Duodenal mucosa (tissue), 2 donors: ENCODE data around the gene ESRP2.
A peak's percentile ranks its signal among the peaks of the same experiment; 100 is the strongest.

Source experiments
- H3K27ac ChIP-seq: one replicate; pipeline ENCODE4 v1.7.0; 2013; ENCODE audit warnings: low read depth, low read length
- H3K27me3 ChIP-seq, 2 donors: one replicate each; pipeline ENCODE4 v1.7.0; 2013; ENCODE audit warnings: low read length in 2 of 2, control low read depth in 1 of 2; ENCODE audit not compliant: insufficient read depth in 2 of 2, control insufficient read depth in 1 of 2
- H3K36me3 ChIP-seq, 2 donors: one replicate each; pipeline ENCODE4 v1.7.0; 2013; ENCODE audit warnings: low read length in 2 of 2, control low read depth in 1 of 2; ENCODE audit not compliant: insufficient read depth in 2 of 2, control insufficient read depth in 1 of 2
- H3K4me1 ChIP-seq, 2 donors: one replicate each; pipeline ENCODE4 v1.7.0; 2013; ENCODE audit warnings: low read length in 2 of 2, control low read depth in 1 of 2; ENCODE audit not compliant: insufficient read depth in 2 of 2, control insufficient read depth in 1 of 2
- H3K4me3 ChIP-seq, 2 donors: one replicate each; pipeline ENCODE4 v1.7.0; 2013; ENCODE audit warnings: low read length in 2 of 2, low read depth in 1 of 2
- H3K9ac ChIP-seq, 2 donors: one replicate each; pipeline ENCODE4 v1.7.0; 2013; ENCODE audit warnings: low read length in 2 of 2, low read depth in 1 of 2
- H3K9me3 ChIP-seq, 2 donors: one replicate each; pipeline ENCODE4 v1.7.0; 2013; ENCODE audit warnings: low read length in 2 of 2, control low read depth in 1 of 2; ENCODE audit not compliant: control insufficient read depth in 1 of 2

Gene ESRP2

GRCh38 chr16:68235887-68236136, at the start of gene ESRP2:
ESRP2 (minus strand) TSS chr16:68236127; CDS start chr16:68236045, 82 bp downstream.
- no peaks in the 10 kb centered on the region for H3K9me3 ChIP-seq
- H3K9ac ChIP-seq, result peak within 1 kb of the TSS; percentile 85 to 98
- peaks cover 24 to 35% of the 10 kb centered on the region in 2 donors for H3K4me1 ChIP-seq
- H3K4me3 ChIP-seq, result peak within 1 kb of the TSS; percentile 79 to 80
- H3K36me3 ChIP-seq, result peaks cover 9 to 25% of the 10 kb centered on the region in 2 donors
- H3K27ac ChIP-seq, result peak within 1 kb of the TSS; percentile 90
- H3K27me3 ChIP-seq, result no peaks in the 10 kb centered on the region

- H3K36me3 ChIP-seq, result peaks cover 11 to 30% of the 10 kb centered on the region in 2 donors
- no peaks in the 10 kb centered on the region for H3K9me3 ChIP-seq
- H3K4me1 ChIP-seq, result peaks cover 12 to 42% of the 10 kb centered on the region in 2 donors
- H3K27ac ChIP-seq, result no peak overlapping the region
- no peak overlapping the region for H3K4me3 ChIP-seq
- no peak overlapping the region for H3K9ac ChIP-seq
- no peaks in the 10 kb centered on the region for H3K27me3 ChIP-seq
Observed at GRCh38 chr16:68285683-68286082, 49.8 kb upstream of the ESRP2 start.

DNA sequence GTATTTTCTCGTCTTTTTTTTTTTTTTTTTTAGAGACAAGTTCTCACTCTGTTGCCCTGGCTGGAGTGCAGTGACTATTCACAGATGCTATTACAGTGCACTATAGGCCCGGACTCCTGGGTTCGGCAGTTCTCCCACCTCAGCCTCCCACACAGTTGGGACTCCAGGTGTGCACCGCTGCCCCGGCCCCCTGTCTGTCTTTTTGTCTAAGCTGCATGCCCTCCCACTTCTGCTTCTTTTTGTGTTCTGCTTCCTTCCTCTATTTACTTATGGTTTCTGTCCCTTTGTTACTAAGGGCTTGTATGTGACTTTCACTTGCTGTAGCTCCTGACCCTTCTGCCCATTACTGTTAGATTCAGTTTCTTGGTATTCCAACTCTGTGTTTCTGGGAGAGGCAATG, 48.9 kb upstream of the ESRP2 start:
- no peak overlapping the region for H3K4me3 ChIP-seq
- H3K27me3 ChIP-seq, result no peaks in the 10 kb centered on the region
- no peaks in the 10 kb centered on the region for H3K9me3 ChIP-seq
- peaks cover 11 to 29% of the 10 kb centered on the region in 2 donors for H3K36me3 ChIP-seq
- peaks cover 12 to 42% of the 10 kb centered on the region in 2 donors for H3K4me1 ChIP-seq
- H3K27ac ChIP-seq, result no peak overlapping the region
- H3K9ac ChIP-seq, result no peak overlapping the region

DNA sequence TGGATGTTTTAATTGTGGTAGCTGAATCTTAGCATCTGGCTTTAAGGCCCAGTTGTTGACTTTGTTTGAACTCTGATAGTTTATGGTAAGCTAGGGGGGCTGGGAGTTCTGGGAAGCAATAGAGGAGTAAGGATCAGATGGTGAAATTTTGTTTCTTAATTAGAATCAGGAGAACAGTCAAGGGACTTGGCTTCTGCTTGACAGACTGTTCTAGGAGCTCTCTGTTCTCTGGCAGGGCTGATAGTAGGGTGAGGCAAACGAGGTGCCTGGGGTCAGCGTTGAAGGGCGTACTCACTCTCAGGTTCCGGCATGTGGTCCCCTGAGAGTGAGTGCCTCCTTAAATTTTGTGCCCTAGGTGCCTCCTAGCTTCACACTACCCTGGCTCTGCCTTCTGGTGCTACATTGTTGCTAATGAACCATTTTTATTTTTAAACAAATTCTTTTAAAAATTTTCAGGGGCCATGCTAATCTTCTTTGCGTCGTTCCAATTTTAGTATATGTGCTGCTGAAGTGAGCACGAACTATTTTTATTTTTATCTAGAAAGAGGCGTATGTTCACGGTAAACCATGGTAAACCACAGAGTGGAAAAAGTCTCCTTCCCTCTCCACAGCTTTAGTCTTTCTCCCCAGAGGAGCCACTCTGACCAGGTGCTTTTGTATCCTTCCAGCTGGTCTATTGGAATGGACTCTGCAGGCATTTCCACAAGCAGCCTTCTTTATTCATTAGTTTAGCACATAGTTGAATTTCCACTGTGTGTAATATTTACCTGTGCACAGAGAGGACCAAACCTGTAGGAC, 48.1 kb upstream of the ESRP2 start:
- Histone ChIP-seq H3K27ac (no peak overlapping the region), H3K36me3 (peaks cover 11 to 32% of the 10 kb centered on the region in 2 donors), H3K4me1 (peaks cover 12 to 42% of the 10 kb centered on the region in 2 donors), H3K9me3 (no peaks in the 10 kb centered on the region), H3K4me3 (no peak overlapping the region), H3K9ac (no peak overlapping the region), H3K27me3 (no peaks in the 10 kb centered on the region)

DNA sequence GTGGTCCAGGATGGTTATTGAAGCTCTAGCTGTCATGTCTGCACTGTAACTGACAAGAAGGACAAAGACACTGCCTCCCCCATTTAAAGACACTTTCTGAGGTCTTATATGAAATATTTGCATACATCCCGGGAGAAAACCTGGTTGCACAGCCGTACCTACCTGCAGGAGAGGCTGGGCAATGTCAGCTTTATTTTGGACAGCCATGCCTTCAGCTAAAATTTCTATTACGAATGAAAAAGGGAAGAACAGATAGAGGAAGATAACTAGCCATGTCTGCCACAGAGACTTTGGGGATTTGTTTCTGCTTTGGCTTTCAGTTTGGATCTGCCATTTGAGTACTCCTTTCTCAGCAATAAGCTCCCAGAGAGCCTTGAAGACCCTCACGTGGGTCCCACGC, 47.4 kb upstream of the ESRP2 start:
- Histone ChIP-seq H3K9me3 (no peaks in the 10 kb centered on the region), H3K27me3 (no peaks in the 10 kb centered on the region), H3K4me3 (no peak overlapping the region), H3K27ac (no peak overlapping the region), H3K9ac (no peak overlapping the region), H3K4me1 (peaks cover 12 to 42% of the 10 kb centered on the region in 2 donors), H3K36me3 (peaks cover 10 to 32% of the 10 kb centered on the region in 2 donors)

- Histone ChIP-seq H3K4me1 (peaks cover 12 to 36% of the 10 kb centered on the region in 2 donors), H3K9me3 (no peaks in the 10 kb centered on the region)
Observed at GRCh38 chr16:68282064-68282452, 46.1 kb upstream of the ESRP2 start.

DNA sequence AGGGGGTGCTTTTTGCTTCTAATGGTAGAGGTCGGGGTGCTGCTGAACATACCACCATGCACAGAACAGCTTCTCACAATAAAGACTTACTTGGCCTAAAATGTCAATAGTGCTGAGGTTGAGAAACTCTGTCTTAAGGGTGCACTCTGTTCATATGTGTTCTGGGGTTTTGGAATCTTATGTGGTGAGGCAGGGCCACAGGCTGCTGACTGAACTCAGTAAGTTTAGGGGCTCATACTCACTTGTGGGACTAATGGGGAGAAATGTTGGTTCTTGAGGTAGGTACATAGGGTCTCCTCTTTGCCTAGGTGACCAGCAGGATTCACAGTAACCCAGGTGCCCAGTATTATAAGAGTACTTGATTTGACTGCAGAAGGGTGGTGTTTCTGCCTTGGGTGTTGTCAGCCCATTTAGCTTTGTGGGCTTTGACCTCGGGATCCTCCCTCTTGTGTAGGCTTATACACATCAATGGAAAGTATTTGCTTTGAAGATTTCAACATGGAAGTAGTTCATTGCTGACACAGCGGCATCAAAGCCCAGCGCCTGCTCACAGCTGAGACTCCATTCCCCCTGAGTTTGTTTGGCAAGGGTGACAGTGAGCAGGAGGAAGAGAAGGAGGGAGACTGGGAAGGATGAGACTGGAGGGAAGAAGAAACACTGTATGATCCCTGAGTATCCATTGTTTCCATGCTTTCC, 45.6 kb upstream of the ESRP2 start:
- Histone ChIP-seq H3K36me3 (peaks cover 0 to 19% of the 10 kb centered on the region in 2 donors), H3K9ac (no peak overlapping the region), H3K9me3 (no peaks in the 10 kb centered on the region), H3K27me3 (no peaks in the 10 kb centered on the region), H3K4me3 (no peak overlapping the region), H3K4me1 (peaks cover 12 to 35% of the 10 kb centered on the region in 2 donors), H3K27ac (no peak overlapping the region)

More at GRCh38 chr16:68282064-68282452, 46.1 kb upstream of the ESRP2 start:
- Histone ChIP-seq H3K27me3 (no peaks in the 10 kb centered on the region), H3K36me3 (peaks cover 0 to 21% of the 10 kb centered on the region in 2 donors), H3K27ac (no peak overlapping the region), H3K9ac (no peak overlapping the region), H3K4me3 (no peak overlapping the region)

- Histone ChIP-seq H3K27me3 (no peaks in the 10 kb centered on the region), H3K36me3 (peaks cover 0 to 16% of the 10 kb centered on the region in 2 donors), H3K9me3 (no peaks in the 10 kb centered on the region), H3K4me3 (no peak overlapping the region), H3K4me1 (peaks cover 6 to 27% of the 10 kb centered on the region in 2 donors), H3K27ac (no peak overlapping the region), H3K9ac (no peak overlapping the region)
Observed at GRCh38 chr16:68279726-68280558, 44.0 kb upstream of the ESRP2 start.

DNA sequence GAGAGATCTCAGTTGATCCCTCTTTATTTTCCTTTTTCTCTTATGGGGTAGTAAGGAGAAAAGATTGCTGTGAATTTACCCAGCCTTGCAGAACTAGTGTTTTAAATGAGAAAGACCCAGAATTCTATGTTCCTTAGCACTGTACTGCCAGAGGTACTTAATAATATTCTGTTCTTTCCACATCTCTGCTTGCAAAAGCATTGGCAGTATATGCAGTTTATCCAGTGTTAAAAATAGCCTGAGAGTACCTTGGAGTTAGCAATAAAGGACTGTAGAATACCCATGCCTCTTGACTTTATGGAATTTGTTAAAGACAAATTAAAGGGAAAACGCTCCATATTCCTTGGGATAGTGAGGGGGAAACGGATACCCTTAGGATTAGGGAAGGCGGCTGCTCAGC, 40.3 kb upstream of the ESRP2 start:
- no peak overlapping the region for H3K27ac ChIP-seq
- no peak overlapping the region for H3K9ac ChIP-seq

More for the DNA sequence above, 40.3 kb upstream of the ESRP2 start:
- no peaks in the 10 kb centered on the region for H3K27me3 ChIP-seq
- H3K36me3 ChIP-seq, result peaks cover 6 to 23% of the 10 kb centered on the region in 2 donors
- H3K9me3 ChIP-seq, result no peaks in the 10 kb centered on the region
- H3K4me3 ChIP-seq, result no peak overlapping the region
- H3K4me1 ChIP-seq, result peaks cover 13 to 22% of the 10 kb centered on the region in 2 donors
